SK-N-SH treated with all-trans-retinoic acid at 6 μM for 48 hours (cell line): Measurements from ENCODE around the gene NFAM1.

Experiments
- ATAC-seq: fragments of 200-7000 bp; cut with Tn5 transposase; 3 replicates; pipeline ENCODE4 v1.9.1; 2020; ENCODE audit warnings: mild to moderate bottlenecking, moderate library complexity
- ARNTL ChIP-seq: fragments of 450-650 bp; formaldehyde crosslinking; IDR thresholded peaks from 2 replicates; pipeline ENCODE4 v1.5.0; 2020; ENCODE audit warnings: low read depth, mild to moderate bottlenecking, moderate library complexity, borderline replicate concordance
- BACH2 ChIP-seq: fragments of 250-450 bp; sonication (Bioruptor Pico); IDR thresholded peaks from 2 replicates; pipeline ENCODE4 v1.9.0; 2021; ENCODE audit warnings: mild to moderate bottlenecking, borderline replicate concordance
- CREB5 ChIP-seq: fragments of 250-450 bp; sonication (Bioruptor Pico); IDR thresholded peaks from 2 replicates; pipeline ENCODE4 v1.5.1; 2020; ENCODE audit warnings: low read depth, mild to moderate bottlenecking, moderate library complexity
- CSDC2 ChIP-seq: fragments of 250-450 bp; sonication (Bioruptor Pico); IDR thresholded peaks from 2 replicates; pipeline ENCODE4 v1.5.0; 2020; ENCODE audit warnings: mild to moderate bottlenecking, moderate library complexity
- ESRRG ChIP-seq: fragments of 250-450 bp; sonication (Bioruptor Pico); IDR thresholded peaks from 2 replicates; pipeline ENCODE4 v1.6.1; 2021; ENCODE audit warnings: mild to moderate bottlenecking
- GLIS3 ChIP-seq: fragments of 250-450 bp; sonication (Bioruptor Pico); IDR thresholded peaks from 2 replicates; pipeline ENCODE4 v1.5.0; 2020; ENCODE audit warnings: mild to moderate bottlenecking, moderate library complexity
- ISL1 ChIP-seq: fragments of 250-450 bp; sonication (Bioruptor Pico); IDR thresholded peaks from 2 replicates; pipeline ENCODE4 v2.1.2; 2022; ENCODE audit warnings: mild to moderate bottlenecking, moderate library complexity
- OSR1 ChIP-seq: fragments of 250-450 bp; sonication (Bioruptor Pico); IDR thresholded peaks from 2 replicates; pipeline ENCODE4 v1.8.0; 2022; ENCODE audit warnings: moderate library complexity, mild to moderate bottlenecking, inconsistent platforms
- POU6F1 ChIP-seq: fragments of 250-450 bp; sonication (Bioruptor Pico); IDR thresholded peaks from 2 replicates; pipeline ENCODE4 v1.8.0; 2021; ENCODE audit warnings: low read depth, mild to moderate bottlenecking, moderate library complexity, borderline replicate concordance
- PPARA ChIP-seq: fragments of 250-450 bp; sonication (Bioruptor Pico); IDR thresholded peaks from 2 replicates; pipeline ENCODE4 v1.5.0; 2020; ENCODE audit warnings: mild to moderate bottlenecking, borderline replicate concordance
- RARB ChIP-seq: fragments of 250-450 bp; sonication (Bioruptor Pico); IDR thresholded peaks from 2 replicates; pipeline ENCODE4 v1.8.0; 2021; ENCODE audit warnings: mild to moderate bottlenecking, moderate library complexity
- SNAI2 ChIP-seq: fragments of 250-450 bp; sonication (Bioruptor Pico); IDR thresholded peaks from 2 replicates; pipeline ENCODE4 v1.5.0; 2020; ENCODE audit warnings: mild to moderate bottlenecking, moderate library complexity
- TCF4 ChIP-seq: fragments of 250-450 bp; sonication (Bioruptor Pico); IDR thresholded peaks from 2 replicates; pipeline ENCODE4 v1.8.0; 2021; ENCODE audit warnings: mild to moderate bottlenecking, moderate library complexity, borderline replicate concordance
- TOX ChIP-seq: fragments of 250-450 bp; sonication (Bioruptor Pico); IDR thresholded peaks from 2 replicates; pipeline ENCODE4 v1.8.0; 2021; ENCODE audit warnings: mild to moderate bottlenecking, moderate library complexity, borderline replicate concordance
- TSHZ2 ChIP-seq: fragments of 250-450 bp; sonication (Bioruptor Pico); IDR thresholded peaks from 2 replicates; pipeline ENCODE4 v1.5.0; 2020; ENCODE audit warnings: mild to moderate bottlenecking, moderate library complexity
- ZC3H10 ChIP-seq: fragments of 250-450 bp; sonication (Bioruptor Pico); IDR thresholded peaks from 2 replicates; pipeline ENCODE4 v1.5.1; 2021; ENCODE audit warnings: mild to moderate bottlenecking, moderate library complexity
- ZFP3 ChIP-seq: fragments of 250-450 bp; sonication (Bioruptor Pico); IDR thresholded peaks from 2 replicates; pipeline ENCODE4 v1.5.0; 2020; ENCODE audit warnings: mild to moderate bottlenecking, moderate library complexity
- ZFP30 ChIP-seq: fragments of 450-650 bp; formaldehyde crosslinking; IDR thresholded peaks from 2 replicates; pipeline ENCODE4 v1.5.0; 2022; ENCODE audit warnings: mild to moderate bottlenecking, moderate library complexity
- ZNF565 ChIP-seq: fragments of 450-650 bp; formaldehyde crosslinking; conservative IDR thresholded peaks from 2 replicates; pipeline ENCODE4 v1.5.0; 2020; ENCODE audit warnings: low read depth, mild to moderate bottlenecking, moderate library complexity
- ZNF8 ChIP-seq: fragments of 450-650 bp; formaldehyde crosslinking; IDR thresholded peaks from 2 replicates; pipeline ENCODE4 v1.5.0; 2020; ENCODE audit warnings: mild to moderate bottlenecking, moderate library complexity

NFAM1 gene

GRCh38 chr22:42462016-42462415 is 29.8 kb upstream of the NFAM1 start:
- TF ChIP-seq ZFP30 (CRISPR knock-in tag), result no peak
- no peak for TF ChIP-seq GLIS3 (CRISPR knock-in tag)
- TF ChIP-seq SNAI2 (CRISPR knock-in tag), result no peak
- no peak for TF ChIP-seq ZNF8 (CRISPR knock-in tag)
- no peak for TF ChIP-seq PPARA (CRISPR knock-in tag)
- TF ChIP-seq ARNTL (CRISPR knock-in tag), result no peak
- no peak for TF ChIP-seq ISL1 (CRISPR knock-in tag)
- no peak for TF ChIP-seq ESRRG (CRISPR knock-in tag)
- TF ChIP-seq TCF4 (CRISPR knock-in tag), result no peak
- no peak for TF ChIP-seq OSR1 (CRISPR knock-in tag)
- TF ChIP-seq ZNF565 (CRISPR knock-in tag), result no peak
- TF ChIP-seq CREB5 (CRISPR knock-in tag), result no peak
- no peak for TF ChIP-seq TOX
- no peak for TF ChIP-seq ZFP3
- TF ChIP-seq TSHZ2 (CRISPR knock-in tag), result no peak
- TF ChIP-seq RARB (CRISPR knock-in tag), result no peak
- ATAC-seq, result no peak

GRCh38 chr22:42461511-42461910 is 29.3 kb upstream of the NFAM1 start:
- no peak for TF ChIP-seq ISL1 (CRISPR knock-in tag)
- TF ChIP-seq TSHZ2 (CRISPR knock-in tag), result no peak
- no peak for TF ChIP-seq OSR1 (CRISPR knock-in tag)
- no peak for TF ChIP-seq ZFP30 (CRISPR knock-in tag)
- TF ChIP-seq ZC3H10 (CRISPR knock-in tag), result no peak
- TF ChIP-seq BACH2 (CRISPR knock-in tag), result no peak
- TF ChIP-seq POU6F1 (CRISPR knock-in tag), result no peak
- no peak for TF ChIP-seq CSDC2 (CRISPR knock-in tag)
- no peak for TF ChIP-seq CREB5 (CRISPR knock-in tag)
- TF ChIP-seq ZNF565 (CRISPR knock-in tag), result no peak
- ATAC-seq, result no peak
